ENCODE results near the gene ZNF181.
A peak's percentile ranks its signal among the peaks of the same experiment; 100 is the strongest.
"Not testable (repeated sequence)": the region's sequence is repeated elsewhere in the genome, so short reads cannot be mapped to it uniquely, and the experiment has no call there.

Gene ZNF181

DNA sequence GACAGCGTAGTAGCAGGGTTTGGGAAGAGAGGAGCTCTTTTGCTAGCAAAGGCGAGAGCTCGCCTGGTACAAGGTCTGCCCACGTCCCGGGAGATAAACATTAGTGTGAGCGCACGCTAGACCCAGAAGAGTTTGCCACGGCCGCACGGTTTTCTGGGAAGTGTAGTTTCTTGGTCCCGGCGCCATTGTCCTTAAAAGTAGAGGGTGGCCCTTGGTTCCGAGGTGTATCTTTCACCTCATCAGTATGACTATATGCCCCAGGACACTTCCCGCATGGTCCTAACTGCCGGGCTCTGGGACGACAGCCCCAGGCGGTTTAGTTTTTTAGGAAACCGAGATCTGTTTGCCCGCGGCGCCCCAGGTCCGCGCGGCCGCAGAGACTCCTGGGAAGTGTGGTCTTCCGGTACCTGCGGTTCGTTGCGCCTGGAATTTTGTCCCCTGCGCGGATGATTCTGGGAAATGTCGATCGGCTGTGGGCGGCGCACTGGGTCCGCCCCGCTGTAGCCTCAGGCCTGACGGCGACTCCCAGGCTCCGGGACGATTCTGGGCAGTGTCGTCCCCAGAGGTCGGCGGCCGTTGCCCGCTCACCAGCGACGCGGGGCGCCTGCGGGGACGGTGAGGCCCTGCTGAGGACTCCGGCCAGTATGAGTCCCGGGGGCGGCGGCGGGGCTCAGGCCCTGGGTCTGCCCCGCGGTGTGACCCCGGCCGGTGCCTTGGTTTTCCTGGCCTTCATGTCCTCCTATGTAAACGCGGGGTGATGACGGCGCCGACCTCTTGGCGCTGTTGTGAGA, at the start of gene ZNF181:
Gene ZNF181 (plus strand): TSS at position 498 of the 791 bp plus-strand sequence. CDS start 795 bp downstream, outside the sequence.
- DNase-seq (ENCODE audit: low read depth) = peak; percentile 77

DNA sequence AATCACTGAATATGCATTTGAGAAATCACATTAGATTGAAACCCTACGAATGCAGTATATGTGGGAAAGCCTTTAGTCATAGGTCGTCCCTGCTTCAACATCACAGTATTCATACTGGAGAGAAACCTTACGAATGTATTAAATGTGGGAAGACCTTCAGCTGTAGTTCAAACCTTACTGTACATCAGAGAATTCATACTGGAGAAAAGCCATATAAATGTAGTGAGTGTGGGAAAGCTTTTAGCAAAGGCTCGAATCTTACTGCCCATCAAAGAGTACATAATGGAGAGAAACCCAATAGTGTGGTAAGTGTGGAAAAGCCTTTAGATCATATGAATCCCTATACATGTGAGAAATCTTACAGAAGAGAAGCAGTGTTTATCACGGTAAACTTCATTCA, 48.8 kb upstream of the ZNF181 start:
- DNase-seq (ENCODE audit: low read depth) = not testable (repeated sequence)

GRCh38 chr19:34686455-34686854, 47.6 kb upstream of the ZNF181 start:
- DNase-seq (ENCODE audit: low read depth) = no peak

DNA sequence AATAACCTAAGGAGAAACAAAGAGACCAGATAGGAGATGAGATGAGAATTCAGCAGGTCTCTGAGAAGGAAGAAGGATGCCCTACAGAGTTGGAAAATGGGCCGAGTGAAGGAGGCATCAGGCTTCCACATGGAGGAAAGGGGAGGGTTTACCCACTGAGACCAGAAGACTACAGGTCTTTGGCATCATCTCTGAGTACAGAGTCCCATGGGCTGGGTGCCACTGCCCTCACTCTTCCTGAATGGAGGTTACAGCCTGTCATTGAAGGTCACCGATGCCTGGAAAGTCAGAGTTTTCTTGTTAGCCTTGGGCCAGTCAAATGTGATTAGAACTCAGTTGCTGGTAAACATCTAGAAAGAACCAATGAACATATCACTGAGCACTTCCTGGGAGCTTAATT, 46.7 kb upstream of the ZNF181 start:
- no peak for DNase-seq (ENCODE audit: low read depth)

DNA sequence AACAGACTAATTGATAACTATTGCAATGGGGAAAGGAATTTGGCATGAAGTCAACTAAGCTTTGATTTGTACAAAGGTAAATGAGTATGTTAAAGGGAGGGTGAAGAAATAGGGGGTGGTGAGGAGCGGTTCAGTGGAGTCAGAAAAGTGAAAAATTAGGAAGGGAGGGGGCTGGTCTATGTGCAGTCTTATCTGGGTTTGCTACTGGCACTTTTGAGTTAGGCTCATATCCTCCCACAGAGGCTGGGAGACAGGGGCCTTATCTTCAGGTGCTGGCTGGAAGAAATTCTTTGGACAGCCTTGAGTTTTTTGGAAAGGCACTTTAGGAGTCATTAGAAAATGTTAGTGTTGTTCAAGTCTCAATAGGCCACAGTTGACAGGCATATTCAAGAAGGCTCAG, 45.5 kb upstream of the ZNF181 start:
- DNase-seq (ENCODE audit: low read depth) = no peak

DNA sequence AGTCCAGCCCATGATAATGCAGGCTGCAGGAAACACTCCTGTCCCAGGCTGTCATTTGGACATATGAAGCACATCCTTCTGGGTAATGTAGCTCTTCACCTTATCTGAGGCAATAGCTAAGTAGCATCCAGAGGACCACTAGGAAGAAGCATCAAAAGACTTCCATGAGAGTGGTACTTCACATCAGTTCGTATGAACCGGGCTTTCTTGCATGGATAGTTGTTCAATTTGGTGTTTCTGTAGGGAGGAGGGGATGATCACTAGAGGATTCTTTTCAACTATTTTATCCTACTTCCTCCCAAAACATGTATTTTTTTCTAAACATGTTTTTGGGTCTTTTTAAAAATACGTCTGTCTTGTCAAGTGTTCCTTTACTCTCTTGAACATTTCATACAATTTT, 43.7 kb upstream of the ZNF181 start:
- no peak for DNase-seq (ENCODE audit: low read depth)

DNA sequence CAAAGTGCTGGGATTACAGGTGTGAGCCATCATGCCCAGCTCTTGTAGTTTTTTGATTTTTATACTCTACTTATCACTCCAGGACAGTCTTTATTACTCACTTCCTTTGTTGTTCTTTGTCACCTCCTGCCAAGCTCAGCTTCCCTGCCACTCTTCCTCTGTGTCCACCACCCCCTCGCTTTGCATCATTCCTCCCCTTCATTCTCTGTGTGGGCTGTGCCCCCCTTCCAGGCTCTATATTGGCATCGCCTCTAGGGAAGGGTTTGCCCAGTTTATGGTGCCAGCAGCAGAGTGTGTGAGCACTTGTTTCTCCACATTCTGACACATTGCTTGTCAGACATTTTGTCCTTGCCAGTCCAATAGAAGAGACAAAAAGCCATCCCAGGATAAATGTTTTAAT, 41.5 kb upstream of the ZNF181 start:
- DNase-seq (ENCODE audit: low read depth) = no peak

DNA sequence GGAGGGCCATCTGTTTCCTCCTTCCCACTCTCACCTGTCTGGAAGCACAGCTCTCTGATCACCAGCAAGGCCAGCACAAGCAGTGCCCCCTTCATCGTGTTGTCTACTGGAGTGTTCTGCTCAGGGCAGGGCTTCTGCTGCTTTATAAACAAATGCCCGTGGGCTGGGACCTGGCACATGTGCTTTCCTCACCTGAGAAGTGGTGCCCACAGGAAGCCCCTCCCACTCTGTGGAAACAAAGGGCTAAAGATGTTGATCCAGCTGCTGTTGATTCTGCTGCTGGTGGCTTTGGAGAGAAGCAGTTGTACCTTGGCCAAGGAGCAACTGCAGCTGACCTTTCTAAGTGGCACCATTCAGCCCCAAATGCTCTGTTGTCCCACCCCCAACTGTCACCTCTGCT, 26.4 kb upstream of the ZNF181 start:
- no peak for DNase-seq (ENCODE audit: low read depth)

GRCh38 chr19:34711890-34712289, 22.2 kb upstream of the ZNF181 start:
- no peak for DNase-seq (ENCODE audit: low read depth)

- peak; percentile 57 for DNase-seq (ENCODE audit: low read depth)
Observed at GRCh38 chr19:34712395-34713261, 21.4 kb upstream of the ZNF181 start.

DNA sequence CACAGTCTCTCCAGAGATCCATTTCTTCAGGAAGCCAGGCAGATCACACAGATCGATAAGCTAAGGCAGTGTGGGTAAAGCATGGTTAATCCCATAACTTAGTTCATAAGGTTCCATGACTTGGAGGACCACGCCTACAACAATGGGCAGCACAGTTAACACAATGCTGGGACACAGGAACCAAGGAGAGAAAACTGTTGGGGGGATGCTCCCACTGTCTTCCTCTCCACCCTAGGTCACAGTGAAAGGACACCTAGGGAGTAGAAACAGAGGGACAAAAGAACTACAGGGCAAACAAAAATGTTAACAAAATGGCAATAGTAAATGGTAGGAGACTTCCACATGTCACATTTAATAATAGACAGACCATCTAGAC, 20.8 kb upstream of the ZNF181 start:
- no peak for DNase-seq (ENCODE audit: low read depth)

GRCh38 chr19:34715357-34715756, 18.7 kb upstream of the ZNF181 start:
- DNase-seq (ENCODE audit: low read depth) = no peak

DNA sequence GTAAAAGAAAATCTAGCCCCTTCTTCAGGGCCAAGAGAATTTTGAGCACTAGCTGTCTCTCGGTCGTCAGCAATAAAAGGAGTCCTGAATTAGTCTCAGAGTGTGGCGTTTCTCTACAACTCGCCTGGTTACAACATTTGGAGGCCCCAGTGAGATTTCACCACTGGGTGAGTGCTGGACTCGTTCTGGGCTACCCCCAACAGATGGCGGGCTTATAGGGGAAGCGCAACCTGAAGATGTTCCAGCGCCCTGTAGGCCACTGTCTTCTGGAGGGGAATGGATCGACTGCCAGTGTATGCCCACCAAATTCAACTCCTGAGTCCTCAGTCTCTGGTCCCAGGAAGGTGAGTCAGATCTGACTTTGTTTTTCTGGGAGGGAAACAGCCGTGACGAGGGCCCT, 11.7 kb upstream of the ZNF181 start:
- DNase-seq (ENCODE audit: low read depth) = no peak

DNA sequence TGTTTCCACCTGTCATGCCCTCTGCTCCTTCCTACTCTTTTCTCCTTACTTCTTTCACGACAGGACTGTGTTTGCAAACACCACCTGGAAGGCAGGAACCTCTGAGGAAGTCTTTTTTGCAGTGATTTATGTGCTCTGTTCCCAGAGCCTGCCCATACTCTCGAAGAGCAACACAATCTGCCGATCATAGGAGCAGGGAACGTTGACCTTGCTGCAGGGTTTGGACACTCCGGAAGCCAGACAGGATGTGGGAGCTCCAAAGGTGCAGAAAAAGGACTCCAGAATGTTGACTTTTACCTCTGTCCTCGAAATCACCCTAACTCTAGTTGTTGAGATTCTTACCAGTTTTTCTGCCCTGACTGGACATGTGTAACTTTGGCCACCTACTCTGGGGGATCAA, 8.6 kb upstream of the ZNF181 start:
- DNase-seq (ENCODE audit: low read depth) = no peak

- no peak for DNase-seq (ENCODE audit: low read depth)
Observed at GRCh38 chr19:34731019-34731829, 2.8 kb upstream of the ZNF181 start.

- DNase-seq (ENCODE audit: low read depth) = no peak
Observed at GRCh38 chr19:34731964-34732363, 2.1 kb upstream of the ZNF181 start.

DNA sequence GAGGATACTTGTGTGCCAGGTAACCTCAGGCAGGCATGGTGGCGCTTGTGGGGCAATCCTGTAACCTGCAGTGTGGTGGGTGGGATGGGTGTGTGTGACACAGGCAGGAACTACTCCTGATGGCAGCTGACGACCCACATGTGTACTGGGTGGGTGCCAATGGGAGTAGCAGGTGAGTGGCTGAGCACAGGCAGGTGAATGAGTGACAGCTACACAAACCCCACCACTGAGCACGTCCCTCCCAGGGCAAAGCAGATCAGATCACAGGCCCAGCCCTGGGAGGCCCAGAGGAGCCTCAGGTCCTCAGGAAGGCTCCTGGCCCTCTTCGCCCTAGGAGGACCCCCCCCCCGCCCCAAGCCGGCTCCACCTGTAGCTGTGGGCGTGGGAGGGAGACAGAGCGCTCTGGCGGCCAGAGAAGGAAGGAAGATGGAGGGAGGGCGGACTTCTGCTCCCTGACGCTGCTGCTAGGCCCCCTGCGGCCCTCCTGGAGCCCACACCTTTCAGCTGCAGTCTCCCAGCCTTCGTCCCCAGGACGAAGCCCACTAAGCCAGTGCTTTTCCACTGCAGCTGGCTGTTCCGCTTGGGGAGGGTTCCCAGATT, 1.3 kb upstream of the ZNF181 start:
- no peak for DNase-seq (ENCODE audit: low read depth)

DNA sequence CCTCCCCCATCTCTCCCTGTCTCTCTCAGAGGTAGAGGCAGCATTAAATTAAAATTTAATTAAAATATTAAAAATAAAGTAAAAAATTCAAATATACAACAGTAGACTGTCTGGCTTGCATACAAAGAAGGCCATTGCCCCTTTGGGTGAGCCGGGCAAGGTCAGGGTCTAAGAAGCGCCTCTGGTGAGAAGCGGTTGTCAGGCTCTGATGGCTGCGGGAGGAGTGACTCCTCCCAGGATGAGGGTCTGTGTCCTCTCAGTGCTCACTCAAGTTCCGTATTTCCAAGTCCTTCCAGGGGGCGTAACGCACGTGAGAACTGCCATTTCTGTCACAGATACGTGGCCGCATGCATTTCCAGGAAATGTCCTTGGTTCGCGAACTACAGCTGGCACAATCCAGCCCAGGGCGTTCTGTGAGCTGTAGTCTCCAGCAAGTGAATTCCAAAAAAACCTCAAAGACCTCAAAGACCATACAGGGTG, 737 bp upstream of the ZNF181 start:
- DNase-seq (ENCODE audit: low read depth) = no peak

GRCh38 chr19:34734537-34735103, 577 bp downstream of the ZNF181 start:
- DNase-seq (ENCODE audit: low read depth) = no peak

DNA sequence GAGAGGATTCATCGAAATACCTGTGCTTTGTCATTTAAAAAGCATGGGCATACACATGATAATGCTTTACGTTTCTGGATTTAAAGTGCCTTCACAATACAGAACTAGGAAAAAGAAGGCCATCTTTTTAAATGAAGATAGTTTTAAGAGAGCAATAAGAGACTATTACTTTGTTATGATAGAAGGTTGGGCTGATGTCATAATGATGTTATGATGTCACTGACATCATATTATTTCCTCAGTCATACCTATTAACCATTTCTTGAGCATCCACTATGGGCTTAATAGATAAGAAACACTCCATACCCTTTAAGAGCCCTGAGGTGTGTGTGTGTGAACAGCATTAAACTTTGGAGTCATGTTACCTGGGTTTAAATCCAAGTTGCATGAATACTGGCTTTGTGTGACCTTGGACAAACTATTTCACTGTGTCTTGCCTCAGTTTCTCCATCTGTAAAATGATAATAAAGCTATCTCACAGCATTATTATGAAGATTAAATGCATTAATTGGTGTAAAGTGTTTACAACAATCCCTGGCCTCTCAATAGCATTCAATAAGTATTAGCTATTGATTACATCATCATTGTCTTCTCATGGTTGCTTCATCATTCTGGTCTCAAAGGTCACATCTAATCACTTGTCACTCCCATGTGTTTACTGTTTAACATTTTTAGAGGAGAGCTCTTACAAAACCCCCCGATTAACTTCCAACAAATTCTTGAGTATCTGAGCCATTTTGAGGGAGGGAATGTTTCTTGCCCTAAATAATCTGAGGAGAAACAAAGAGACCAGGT, 11.1 kb downstream of the ZNF181 start:
- no peak for DNase-seq (ENCODE audit: low read depth)

DNA sequence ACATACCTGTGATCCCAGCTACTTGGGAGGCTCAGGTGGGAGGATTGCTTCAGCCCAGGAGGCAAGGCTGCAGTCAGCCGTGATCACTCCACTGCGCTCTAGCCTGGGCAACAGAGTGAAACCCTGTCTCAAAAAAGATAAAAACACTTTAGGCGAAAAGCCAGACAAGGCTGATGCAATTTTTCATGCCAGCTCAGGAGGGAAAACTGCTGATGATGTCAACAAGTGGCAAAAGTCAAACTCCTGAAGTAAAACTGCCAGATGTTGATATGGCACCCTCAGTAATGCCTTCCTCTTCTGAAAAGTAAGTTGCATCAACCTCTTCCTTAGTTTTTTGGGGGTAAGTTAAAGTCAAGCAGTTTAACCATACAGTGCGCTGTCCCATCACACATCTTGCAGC, 23.4 kb downstream of the ZNF181 start:
- no peak for DNase-seq (ENCODE audit: low read depth)

All from activated T-cell treated with anti-CD3 and anti-CD28 coated beads for 24 hours (primary cell).